ENCODE measurements around the gene MED20.

GRCh38 chr6:41872147-41872546, 48.8 kb downstream of the MED20 start:
- no peak for TF ChIP-seq EP300 (IDR thresholded peaks at IDR 0.05)
- no peak for TF ChIP-seq KDM5A (IDR thresholded peaks at IDR 0.05)
- no peak for TF ChIP-seq CHD2 (IDR thresholded peaks at IDR 0.05; ENCODE audit: low read length, partially characterized antibody)
- no peak for TF ChIP-seq CTCF (IDR thresholded peaks at IDR 0.05)
- no peak for TF ChIP-seq MYC (IDR thresholded peaks at IDR 0.05; ENCODE audit: borderline replicate concordance, low read length)
- no peak for TF ChIP-seq SREBF2 (IDR thresholded peaks at IDR 0.05)
- TF ChIP-seq POLR2A (IDR thresholded peaks at IDR 0.05; ENCODE audit: low read length): no peak
- TF ChIP-seq POLR2AphosphoS2 (conservative IDR thresholded peaks at IDR 0.05; ENCODE audit: low read length): no peak
- no peak for TF ChIP-seq HMGXB4 (CRISPR knock-in tag; IDR thresholded peaks at IDR 0.05; ENCODE audit: borderline replicate concordance)
- no peak for TF ChIP-seq ZNF302 (CRISPR knock-in tag; IDR thresholded peaks at IDR 0.05)
- TF ChIP-seq ZFP36 (IDR thresholded peaks at IDR 0.05; ENCODE audit: borderline replicate concordance, partially characterized antibody): no peak
- TF ChIP-seq FOXS1 (CRISPR knock-in tag; IDR thresholded peaks at IDR 0.05): no peak
- no peak for TF ChIP-seq BHLHE40 (IDR thresholded peaks at IDR 0.05; ENCODE audit: low read depth, low read length)
- no peak for TF ChIP-seq FOSL2 (IDR thresholded peaks at IDR 0.05)
- TF ChIP-seq FOSL2 (CRISPR knock-in tag; IDR thresholded peaks at IDR 0.05): no peak

All from A549 (cell line).